HG03469 (cell line): ENCODE measurements around the gene IL17RA.
"Not testable (repeated sequence)": the region's sequence is repeated elsewhere in the genome, so short reads cannot be mapped to it uniquely, and the experiment has no call there.

Experiments used
- ATAC-seq: cut with Tn5 transposase; IDR thresholded peaks from one replicate; pipeline ENCODE4 v1.9.1; 2021; ENCODE audit warnings: mild to moderate bottlenecking, moderate library complexity, moderate number of reproducible peaks; ENCODE audit not compliant: unreplicated experiment

The IL17RA gene

DNA sequence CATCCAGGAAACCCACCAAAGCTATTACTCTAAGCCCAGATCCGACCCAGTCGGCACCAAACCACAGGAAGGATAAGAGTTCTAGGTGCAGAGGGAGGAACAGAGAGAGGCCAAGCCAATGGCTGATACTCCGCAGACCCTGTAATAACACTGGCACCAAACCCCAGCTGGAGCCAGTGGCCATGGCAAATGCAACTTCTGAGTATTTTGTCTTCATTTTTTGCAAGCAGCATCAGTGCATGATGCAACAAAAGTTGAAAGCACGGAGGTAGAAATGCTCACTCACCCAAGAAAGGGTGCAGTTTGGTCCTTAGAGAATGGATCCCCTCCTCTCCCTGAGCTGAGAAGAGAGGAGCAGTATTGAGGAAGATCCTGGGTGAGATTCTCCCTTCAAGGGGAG is 33.5 kb downstream of the IL17RA start:
- ATAC-seq = no peak

DNA sequence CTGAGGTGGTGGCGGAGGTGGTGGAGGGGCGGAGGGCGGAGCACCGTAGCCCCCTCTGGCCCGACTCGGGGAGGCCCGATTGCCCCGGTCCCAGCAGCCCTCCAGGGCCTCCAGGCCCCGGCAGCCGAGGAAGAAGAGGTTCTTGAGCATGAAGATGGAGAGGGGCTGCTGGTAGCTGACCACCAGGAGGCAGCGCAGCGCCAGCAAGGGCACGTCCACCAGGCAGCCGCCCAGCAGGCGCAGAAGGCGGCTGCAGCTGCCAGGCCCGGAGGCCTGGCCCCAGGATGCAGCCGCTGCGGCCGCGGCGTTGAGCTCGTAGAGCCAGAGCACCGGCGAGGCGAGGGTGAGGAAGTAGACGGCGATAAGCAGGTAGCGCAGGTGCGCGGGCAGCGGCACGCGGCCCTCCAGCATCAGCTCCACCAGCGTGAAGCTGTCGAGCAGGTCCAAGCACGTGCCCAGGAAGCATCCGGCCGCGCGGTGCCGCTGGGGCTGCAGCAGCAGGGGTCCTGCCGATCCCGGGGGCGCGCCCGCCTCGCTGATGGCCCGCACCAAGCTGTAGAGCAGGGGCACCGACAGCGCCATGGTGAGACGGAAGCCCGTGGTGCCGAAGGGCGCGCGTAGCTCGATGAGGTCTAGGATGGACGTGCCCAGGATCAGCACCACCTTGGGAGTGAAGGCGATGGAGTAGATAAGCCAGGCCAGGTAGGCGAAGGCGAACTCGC is 34.8 kb downstream of the IL17RA start:
- ATAC-seq = no peak

DNA sequence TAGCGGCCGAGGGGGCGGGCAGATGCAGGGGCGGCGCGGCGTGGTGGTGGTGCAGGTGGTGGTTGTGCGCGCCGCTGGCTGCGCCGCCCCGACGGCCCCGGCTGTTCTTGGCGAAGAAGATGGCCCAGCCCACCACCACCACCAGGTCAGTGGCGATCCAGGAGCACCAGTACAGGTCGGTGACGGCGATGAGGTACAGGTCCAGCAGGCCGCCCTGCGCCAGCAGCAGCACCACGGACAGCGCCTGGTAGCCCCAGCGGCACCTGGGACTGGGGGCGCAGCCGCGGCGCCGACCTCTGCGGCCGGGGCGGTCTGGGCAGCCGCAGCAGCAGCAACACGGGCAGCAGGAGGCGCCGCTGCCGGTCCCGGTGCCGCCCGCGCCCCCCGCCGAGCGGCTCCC is 35.5 kb downstream of the IL17RA start:
- ATAC-seq = no peak

- no peak for ATAC-seq
Measured at GRCh38 chr22:17120711-17121232, 36.0 kb downstream of the IL17RA start.

DNA sequence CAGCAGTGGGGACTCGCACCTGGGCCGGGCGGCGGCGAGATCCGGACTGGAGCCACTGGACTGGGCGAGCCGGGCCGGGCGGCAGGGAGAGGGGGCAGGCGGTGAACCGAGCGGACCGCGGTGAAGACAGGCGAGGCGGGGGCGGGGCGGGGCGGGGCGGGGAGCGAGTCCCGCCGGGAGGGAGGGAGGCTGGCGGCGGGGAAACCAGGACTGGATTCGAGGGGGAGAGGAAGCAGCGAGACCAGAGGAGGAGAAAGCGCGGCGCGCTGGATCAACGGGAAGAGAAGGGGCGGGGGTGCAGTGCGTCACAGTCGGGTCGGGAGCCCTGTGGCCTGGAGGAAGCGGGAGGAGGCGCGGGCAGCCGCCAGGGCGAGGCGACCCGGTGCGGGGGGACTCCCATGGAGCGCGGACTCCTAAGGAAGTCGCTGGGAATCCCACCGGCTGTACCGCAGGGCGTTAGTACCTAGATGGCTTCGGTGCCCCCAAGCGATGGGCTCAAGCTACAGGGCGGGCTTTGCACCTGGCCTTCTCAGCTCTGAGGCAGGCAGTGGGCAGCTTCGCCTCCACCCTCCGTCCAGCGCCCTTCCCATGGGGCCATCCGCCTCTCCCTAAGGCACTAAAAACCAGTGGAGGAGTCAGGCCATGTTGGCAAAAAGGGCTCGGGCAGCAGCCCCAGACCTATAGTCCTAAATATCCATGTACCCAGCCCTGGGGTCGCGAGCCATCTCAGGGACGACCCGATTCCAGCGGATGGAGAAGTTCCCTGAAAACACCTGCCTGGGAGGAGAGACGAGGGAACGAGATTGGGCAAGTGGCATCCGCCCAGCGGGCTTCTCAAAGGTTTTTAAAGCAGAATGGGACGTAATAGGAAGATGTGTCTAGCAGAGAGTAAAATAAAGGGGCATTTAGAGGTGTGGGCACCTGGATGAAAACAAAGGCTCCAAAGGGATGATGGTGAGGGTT is 36.7 kb downstream of the IL17RA start, which contains the start of gene TMEM121B:
TSS of gene TMEM121B (minus strand) at position 128 of the 963 bp plus-strand sequence. CDS start 233 bp downstream, outside the sequence.
- ATAC-seq = no peak

DNA sequence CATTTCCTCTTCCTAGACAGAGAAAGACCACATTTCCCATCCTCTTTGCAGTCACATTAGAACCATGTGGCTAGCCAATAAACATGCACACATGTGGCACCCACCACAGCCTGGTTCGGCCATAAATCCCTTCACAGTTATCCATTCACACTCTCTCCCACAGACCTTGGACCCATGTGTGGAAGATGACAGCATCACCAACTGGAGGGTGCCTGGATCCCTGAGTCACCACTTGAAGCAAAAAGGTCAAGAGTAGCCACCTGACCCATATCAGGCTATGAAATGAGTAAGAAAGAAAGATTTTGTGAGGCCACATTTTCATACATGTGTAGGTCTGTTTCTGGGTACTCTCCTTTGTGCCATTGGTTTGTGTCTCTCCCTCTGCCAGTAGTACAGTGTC is 45.4 kb downstream of the IL17RA start:
- no peak for ATAC-seq

GRCh38 chr22:17131686-17132085 is 46.9 kb downstream of the IL17RA start:
- ATAC-seq = no peak

GRCh38 chr22:17132112-17132511 is 47.3 kb downstream of the IL17RA start:
- ATAC-seq = no peak

DNA sequence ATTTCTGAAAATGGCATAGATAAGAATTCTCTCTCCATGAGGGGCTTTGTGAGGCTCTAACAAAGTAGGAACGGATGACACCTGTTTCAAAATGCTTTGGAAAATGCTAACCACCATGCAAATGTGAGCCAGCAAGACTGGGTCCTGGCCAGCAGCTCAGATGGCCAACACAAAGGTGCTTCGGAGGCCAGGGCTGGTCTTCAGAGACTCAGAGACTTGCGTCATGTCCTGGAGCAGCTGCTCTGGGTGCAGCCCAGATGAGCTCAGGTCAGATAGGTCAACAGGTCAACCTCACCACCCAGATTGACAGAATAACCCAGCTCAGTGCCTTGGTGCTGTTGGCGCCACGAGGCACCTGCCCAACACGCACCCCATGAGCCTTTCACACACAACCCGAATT is 48.3 kb downstream of the IL17RA start:
- no peak for ATAC-seq

- no peak for ATAC-seq
Measured at GRCh38 chr22:17135153-17135760, 50.5 kb downstream of the IL17RA start.

- ATAC-seq = no peak
Measured at GRCh38 chr22:17137170-17137569, 52.4 kb downstream of the IL17RA start.

DNA sequence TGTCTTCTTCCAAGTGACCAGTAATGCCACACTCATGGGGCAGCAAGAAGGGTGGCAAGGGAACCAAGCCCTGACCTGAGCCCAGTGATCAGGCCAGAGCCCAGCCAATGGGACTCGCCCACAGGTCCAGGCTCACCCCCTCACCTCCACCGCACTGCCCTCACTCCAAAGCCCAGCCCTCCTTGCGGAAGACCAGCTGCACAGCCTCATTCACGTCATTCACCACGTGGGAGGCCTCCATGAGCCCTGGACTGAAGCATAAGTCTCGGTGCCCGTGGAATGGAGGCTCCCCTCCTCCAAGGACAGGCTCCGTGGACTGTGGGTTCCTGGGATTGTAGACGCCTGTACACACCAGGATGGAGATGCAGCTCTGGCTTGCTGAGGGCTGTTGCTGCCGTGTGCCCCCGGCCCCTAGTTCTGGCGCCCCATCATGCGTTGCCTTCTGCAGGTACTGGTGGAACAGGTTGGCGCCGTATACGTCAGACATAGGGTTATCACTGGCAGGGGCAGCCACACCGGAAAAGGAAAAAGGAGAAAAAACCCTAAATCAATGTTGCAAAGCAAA is 53.1 kb downstream of the IL17RA start:
- no peak for ATAC-seq

- no peak for ATAC-seq
Measured at GRCh38 chr22:17138513-17138912, 53.7 kb downstream of the IL17RA start.

GRCh38 chr22:17140022-17140421 is 55.2 kb downstream of the IL17RA start:
- no peak for ATAC-seq

DNA sequence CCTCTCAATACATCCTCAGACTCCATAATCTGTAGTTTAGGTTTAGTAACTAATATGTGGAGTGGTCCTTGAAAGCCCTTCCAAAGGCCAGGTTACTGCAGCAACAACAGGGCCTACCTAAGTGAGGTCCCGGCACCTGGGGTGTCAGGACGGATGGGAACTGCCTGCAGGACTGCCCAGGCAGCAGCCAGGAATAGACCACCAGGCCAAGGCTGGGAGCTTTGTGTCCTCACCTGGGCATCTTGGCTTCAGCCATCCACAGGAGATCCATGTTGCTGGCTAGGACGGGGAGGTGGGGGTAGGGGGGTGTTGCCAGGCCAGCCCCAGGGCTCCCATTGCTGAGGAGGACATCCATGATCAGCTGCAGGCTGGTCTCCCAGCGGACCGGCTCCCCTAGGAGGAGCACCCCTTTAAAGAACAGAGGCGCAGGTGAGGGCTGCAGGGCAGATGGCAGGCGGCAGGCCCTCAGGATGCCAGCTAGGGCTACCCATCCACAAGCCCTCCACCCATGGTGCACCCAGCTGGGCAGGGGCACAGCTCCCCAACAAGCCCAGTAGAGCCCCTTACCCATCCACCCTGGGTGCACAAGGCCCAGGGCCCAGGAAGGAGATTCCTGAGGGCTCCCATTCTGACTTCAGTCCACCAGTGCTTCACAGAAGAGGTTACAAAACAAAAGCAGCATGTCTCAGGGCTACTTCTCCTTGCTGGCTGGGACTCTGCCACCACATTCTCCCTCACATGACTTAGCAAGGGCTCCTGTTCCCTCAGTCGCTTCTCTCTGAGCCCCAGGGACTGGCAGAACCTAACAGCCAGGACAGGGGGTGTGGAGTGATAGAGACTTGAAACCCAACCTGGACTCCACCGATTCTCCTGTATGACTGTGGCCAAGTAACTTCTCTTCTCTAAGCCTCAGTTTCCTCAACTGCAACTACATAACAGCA is 56.3 kb downstream of the IL17RA start:
- ATAC-seq = no peak

GRCh38 chr22:17143101-17143500 is 58.3 kb downstream of the IL17RA start:
- no peak for ATAC-seq

GRCh38 chr22:17143826-17144225 is 59.0 kb downstream of the IL17RA start:
- no peak for ATAC-seq

- no peak for ATAC-seq
Measured at GRCh38 chr22:17145021-17145680, 60.4 kb downstream of the IL17RA start.

- not testable (repeated sequence) for ATAC-seq
Measured at GRCh38 chr22:17147458-17147857, 62.7 kb downstream of the IL17RA start.
